Activated CD8-positive, alpha-beta memory T cell treated with anti-CD3 and anti-CD28 coated beads, Interleukin-2, amount 50 U/mL, for 1 hour (primary cell): ENCODE results near the gene PTRH1.
A peak's percentile ranks its signal among the peaks of the same experiment; 100 is the strongest.

Source experiments
- DNase-seq: peaks from one replicate; pipeline ENCODE4 v3.0.0-alpha.2; 2020; ENCODE audit errors: extremely low read depth

The PTRH1 gene

GRCh38 chr9:127720031-127720864 is 4.8 kb upstream of the PTRH1 start:
- DNase-seq = no peak

- DNase-seq = no peak
Observed at GRCh38 chr9:127717766-127718165, 2.3 kb upstream of the PTRH1 start.

- no peak for DNase-seq
Observed at GRCh38 chr9:127716412-127716811, 949 bp upstream of the PTRH1 start.

GRCh38 chr9:127714951-127715469 is 453 bp downstream of the PTRH1 start:
- no peak for DNase-seq

- no peak for DNase-seq
Observed at GRCh38 chr9:127714020-127714750, 1.3 kb downstream of the PTRH1 start.

GRCh38 chr9:127712867-127713266 is 2.6 kb downstream of the PTRH1 start:
- no peak for DNase-seq

- no peak for DNase-seq
Observed at GRCh38 chr9:127712371-127712770, 3.1 kb downstream of the PTRH1 start.

GRCh38 chr9:127711831-127712274 is 3.6 kb downstream of the PTRH1 start:
- DNase-seq = no peak

- DNase-seq = no peak
Observed at GRCh38 chr9:127711226-127711701, 4.2 kb downstream of the PTRH1 start.

- no peak for DNase-seq
Observed at GRCh38 chr9:127710204-127710783, 5.2 kb downstream of the PTRH1 start.

GRCh38 chr9:127708952-127709587 is 6.4 kb downstream of the PTRH1 start:
- DNase-seq = no peak

GRCh38 chr9:127707766-127708165 is 7.7 kb downstream of the PTRH1 start:
- no peak for DNase-seq

GRCh38 chr9:127706836-127707241 is 8.6 kb downstream of the PTRH1 start, which contains the start of gene CFAP157:
TSS of gene CFAP157 (plus strand) at chr9:127706988. CDS start at chr9:127707032, 44 bp downstream.
- no peak for DNase-seq

GRCh38 chr9:127705577-127706379 is 9.7 kb downstream of the PTRH1 start:
- DNase-seq = no peak

- DNase-seq = no peak
Observed at GRCh38 chr9:127703289-127703946, 12.0 kb downstream of the PTRH1 start.

GRCh38 chr9:127700594-127701255 is 14.7 kb downstream of the PTRH1 start:
- no peak for DNase-seq

GRCh38 chr9:127700140-127700539 is 15.3 kb downstream of the PTRH1 start:
- no peak for DNase-seq

GRCh38 chr9:127698985-127699670 is 16.3 kb downstream of the PTRH1 start:
- peak; percentile 58 for DNase-seq

GRCh38 chr9:127698386-127698785 is 17.1 kb downstream of the PTRH1 start:
- no peak for DNase-seq
